AG10803 (cell line): ENCODE results near the gene DBR1.
A peak's percentile ranks its signal among the peaks of the same experiment; 100 is the strongest.

ENCODE experiments used
- DNase-seq: peaks from one replicate; pipeline ENCODE4 v3.0.0; 2010; ENCODE audit warnings: low read depth
- H3K4me3 ChIP-seq: 2 replicates; pipeline ENCODE4 v1.5.1; 2011; ENCODE audit warnings: mild to moderate bottlenecking, low read length, control low read depth
- TF ChIP-seq, protein P1 (sequence below): conservative IDR thresholded peaks from 2 replicates; pipeline ENCODE4 v1.5.1; 2011; ENCODE audit warnings: mild to moderate bottlenecking, low read length, control low read depth, inconsistent platforms

The DBR1 gene

DNA sequence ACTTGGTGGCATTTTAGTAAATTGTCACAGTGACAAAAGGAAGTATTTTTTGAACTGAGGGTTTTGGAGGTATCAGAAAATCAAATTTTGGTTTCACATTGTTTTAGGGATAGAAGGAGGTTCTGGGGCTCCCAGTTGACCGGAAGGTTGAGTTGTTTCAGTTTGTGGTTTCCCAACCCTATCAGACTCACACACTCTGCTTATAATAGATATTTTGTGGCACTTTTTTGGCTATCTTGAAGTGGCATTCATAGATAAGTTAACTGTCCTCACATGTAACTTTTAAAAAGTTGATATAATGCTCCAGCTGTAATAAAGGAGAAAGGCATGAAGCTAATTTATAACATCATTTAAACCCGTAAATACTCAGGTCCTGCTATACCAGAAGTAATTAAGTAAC is 25.1 kb upstream of the DBR1 start:
- no peak overlapping the region for H3K4me3 ChIP-seq
- no peak for DNase-seq
- TF ChIP-seq, protein P1, sequence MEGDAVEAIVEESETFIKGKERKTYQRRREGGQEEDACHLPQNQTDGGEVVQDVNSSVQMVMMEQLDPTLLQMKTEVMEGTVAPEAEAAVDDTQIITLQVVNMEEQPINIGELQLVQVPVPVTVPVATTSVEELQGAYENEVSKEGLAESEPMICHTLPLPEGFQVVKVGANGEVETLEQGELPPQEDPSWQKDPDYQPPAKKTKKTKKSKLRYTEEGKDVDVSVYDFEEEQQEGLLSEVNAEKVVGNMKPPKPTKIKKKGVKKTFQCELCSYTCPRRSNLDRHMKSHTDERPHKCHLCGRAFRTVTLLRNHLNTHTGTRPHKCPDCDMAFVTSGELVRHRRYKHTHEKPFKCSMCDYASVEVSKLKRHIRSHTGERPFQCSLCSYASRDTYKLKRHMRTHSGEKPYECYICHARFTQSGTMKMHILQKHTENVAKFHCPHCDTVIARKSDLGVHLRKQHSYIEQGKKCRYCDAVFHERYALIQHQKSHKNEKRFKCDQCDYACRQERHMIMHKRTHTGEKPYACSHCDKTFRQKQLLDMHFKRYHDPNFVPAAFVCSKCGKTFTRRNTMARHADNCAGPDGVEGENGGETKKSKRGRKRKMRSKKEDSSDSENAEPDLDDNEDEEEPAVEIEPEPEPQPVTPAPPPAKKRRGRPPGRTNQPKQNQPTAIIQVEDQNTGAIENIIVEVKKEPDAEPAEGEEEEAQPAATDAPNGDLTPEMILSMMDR = no peak

DNA sequence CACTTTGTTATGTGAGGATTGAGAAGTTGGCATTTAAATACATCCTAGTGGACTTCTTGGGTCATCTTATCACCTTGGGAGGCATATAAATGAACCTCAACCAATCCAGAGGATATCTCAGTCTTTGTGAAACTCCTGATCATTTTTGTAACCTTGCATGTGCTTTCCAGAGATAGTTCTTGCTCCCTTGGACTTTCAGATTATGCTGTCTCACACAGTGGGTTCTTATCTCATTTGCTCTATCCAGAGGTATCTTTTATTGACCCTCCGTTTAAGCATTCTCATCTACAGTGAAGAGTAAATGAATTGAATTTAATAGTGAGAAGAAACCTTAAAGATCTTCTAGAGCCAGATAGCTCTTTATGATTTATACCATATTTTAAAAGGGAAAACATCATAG is 22.8 kb upstream of the DBR1 start:
- DNase-seq = no peak
- TF ChIP-seq, protein P1 = no peak
- H3K4me3 ChIP-seq = no peak overlapping the region

GRCh38 chr3:138197058-138197457 is 22.3 kb upstream of the DBR1 start:
- peak; percentile 22 for DNase-seq
- TF ChIP-seq, protein P1 = no peak

GRCh38 chr3:138196023-138196422 is 21.3 kb upstream of the DBR1 start:
- TF ChIP-seq, protein P1 = no peak
- DNase-seq = no peak
- H3K4me3 ChIP-seq = no peak overlapping the region

More at GRCh38 chr3:138197058-138197457, 22.3 kb upstream of the DBR1 start:
- no peak overlapping the region for H3K4me3 ChIP-seq

GRCh38 chr3:138195481-138195880 is 20.8 kb upstream of the DBR1 start:
- no peak overlapping the region for H3K4me3 ChIP-seq
- no peak for DNase-seq
- TF ChIP-seq, protein P1 = no peak

DNA sequence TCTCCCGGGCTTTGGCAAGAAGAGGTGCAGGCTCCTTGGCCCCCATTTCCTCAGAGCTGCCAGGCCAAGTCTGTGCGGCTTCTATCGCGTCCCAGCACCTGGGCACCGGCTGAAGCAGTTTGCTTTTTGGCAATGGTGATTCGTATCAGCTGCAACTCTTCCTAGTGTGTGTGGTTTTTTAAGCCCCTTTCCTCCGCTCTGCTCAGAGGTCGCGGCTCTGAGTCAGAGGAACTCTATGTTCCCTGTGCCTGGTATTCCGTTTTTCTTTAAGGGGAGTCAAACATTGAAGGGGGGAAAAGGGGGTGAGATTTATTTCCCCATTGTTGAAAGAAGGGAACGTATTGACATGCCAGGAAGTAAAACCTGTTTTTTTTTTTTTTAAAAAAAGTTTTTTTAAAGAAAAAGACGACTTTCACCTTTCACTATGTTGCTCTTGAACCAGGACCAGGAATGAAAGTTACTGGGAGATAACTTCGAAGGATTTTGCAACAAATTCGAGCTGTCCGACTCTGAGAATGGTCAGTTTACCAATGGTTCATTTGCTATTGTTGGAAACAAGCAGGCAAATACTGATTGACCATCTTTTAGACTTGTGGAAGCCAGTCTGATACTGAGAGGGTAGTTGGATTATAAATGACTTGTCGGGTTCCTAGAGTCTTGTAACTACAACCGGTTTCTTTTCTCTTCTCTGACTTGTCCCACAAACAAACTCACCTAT is 13.5 kb upstream of the DBR1 start:
- peak overlapping the region; percentile 88 for H3K4me3 ChIP-seq
- DNase-seq = no peak
- TF ChIP-seq, protein P1 = no peak

DNA sequence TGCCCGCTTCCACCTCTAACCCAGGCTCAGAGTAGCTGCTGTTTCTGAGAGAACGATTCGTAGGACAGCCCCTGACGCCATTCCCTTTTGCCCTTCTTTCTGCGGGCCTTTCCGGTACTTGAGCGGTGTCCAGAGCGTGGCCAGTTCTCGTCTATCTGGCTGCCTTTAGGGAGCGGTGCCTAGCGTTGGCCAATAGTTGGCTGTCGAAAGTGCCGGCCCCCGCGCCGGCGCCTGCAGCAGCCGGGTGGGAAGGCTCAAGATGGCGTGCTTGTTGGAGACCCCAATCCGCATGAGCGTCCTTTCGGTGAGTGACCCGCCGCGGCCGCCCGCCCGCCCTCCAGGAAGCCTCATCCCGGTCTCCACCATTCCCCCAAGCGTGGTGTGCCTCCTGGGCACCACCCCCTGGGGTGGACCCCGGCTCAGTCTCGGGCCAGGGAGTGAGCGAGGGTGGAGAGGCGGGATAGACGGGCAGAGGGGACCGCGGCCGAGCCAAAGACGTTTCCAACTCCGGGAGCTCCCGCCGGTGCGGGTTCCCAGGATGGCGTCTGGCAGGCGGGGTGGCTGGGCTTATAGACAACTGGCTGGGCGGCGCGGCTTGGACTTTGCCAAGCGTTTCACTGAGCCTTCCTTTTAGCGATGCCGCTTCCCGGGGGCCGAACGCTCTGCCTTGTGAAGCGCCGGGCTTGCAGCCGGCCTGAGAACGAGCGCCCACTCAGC is 12.7 kb upstream of the DBR1 start, which contains the start of gene ARMC8:
ARMC8 (plus strand) TSS at position 6 of the 717 bp plus-strand sequence; CDS start at position 260, 254 bp downstream.
- DNase-seq = peak; percentile 54
- TF ChIP-seq, protein P1 = no peak

More for the DNA sequence above, 12.7 kb upstream of the DBR1 start, which contains the start of gene ARMC8:
- H3K4me3 ChIP-seq = peak within 1 kb of the TSS; percentile 88
